ENCODE results near the gene HMGCS2. TPM values are rescaled to one million over a fixed set of nuclear protein-coding genes. Genes with fewer than 3 reads are reported as not detected.

The HMGCS2 gene
- total RNA-seq, 1 experiment from 2014 or later = not detected

- intact Hi-C loops (cut with micrococcal nuclease; ENCODE audit: unreplicated experiment) = no loop called here
- Histone ChIP-seq H3K9me2 (ENCODE audit: insufficient read depth) (no peaks in the 10 kb centered on the region), H3K9me3 (ENCODE audit: insufficient read depth, low read depth) (no peaks in the 10 kb centered on the region; the same call in 1 of the 2 replicates), H3K4me3 (no peak overlapping the region), H3K4me1 (replicated peaks; ENCODE audit: insufficient read depth) (peaks cover 16% of the 10 kb centered on the region), H3K79me2 (ENCODE audit: low read depth) (no peaks in the 10 kb centered on the region), H2AFZ (no peak overlapping the region), H3K27ac (no peak overlapping the region), H3F3A (ENCODE audit: insufficient read depth, low read depth) (no peaks in the 10 kb centered on the region), H3K27me3 (ENCODE audit: insufficient read depth, low read depth) (no peaks in the 10 kb centered on the region), H3K36me3 (ENCODE audit: low read depth) (no peaks in the 10 kb centered on the region), H3K4me2 (no peak overlapping the region), H4K20me1 (ENCODE audit: insufficient read depth) (no peaks in the 10 kb centered on the region)
- TF ChIP-seq CTCF (conservative IDR thresholded peaks at IDR 0.05) (no peak), EZH2 (IDR thresholded peaks at IDR 0.05; ENCODE audit: low read depth) (no peak)
- no peak for DNase-seq
- BruUV-seq (replicated peaks) = no TSS peak
- CTCF ChIA-PET = no interaction called here
- POLR2A ChIA-PET (ENCODE audit: unreplicated experiment) = no interaction called here
Observed at GRCh38 chr1:119794876-119795240, 26.2 kb upstream of the HMGCS2 start.

- TF ChIP-seq CTCF (conservative IDR thresholded peaks at IDR 0.05) (no peak), EZH2 (IDR thresholded peaks at IDR 0.05; ENCODE audit: low read depth) (no peak)
- CTCF ChIA-PET = no interaction called here
- H3K27ac ChIP-seq = no peak overlapping the region
- no peak overlapping the region for H2AFZ ChIP-seq
- POLR2A ChIA-PET (ENCODE audit: unreplicated experiment) = no interaction called here
- no peaks in the 10 kb centered on the region for H3K79me2 ChIP-seq (ENCODE audit: low read depth)
- H3K4me2 ChIP-seq = no peak overlapping the region
- H3F3A ChIP-seq (ENCODE audit: insufficient read depth, low read depth) = no peaks in the 10 kb centered on the region
- no peaks in the 10 kb centered on the region for H3K36me3 ChIP-seq (ENCODE audit: low read depth)
- peaks cover 20% of the 10 kb centered on the region for H3K4me1 ChIP-seq (replicated peaks; ENCODE audit: insufficient read depth)
- H3K27me3 ChIP-seq (ENCODE audit: insufficient read depth, low read depth) = no peaks in the 10 kb centered on the region
- H3K4me3 ChIP-seq = no peak overlapping the region
- no peaks in the 10 kb centered on the region for H4K20me1 ChIP-seq (ENCODE audit: insufficient read depth)
- no peaks in the 10 kb centered on the region; the same call in 1 of the 2 replicates for H3K9me3 ChIP-seq (ENCODE audit: insufficient read depth, low read depth)
- BruUV-seq (replicated peaks) = no TSS peak
- no peak for DNase-seq
- H3K9me2 ChIP-seq (ENCODE audit: insufficient read depth) = 0 out of 2 replicates have a peak, but pooled peaks cover 1% of the 10 kb centered on the region
- intact Hi-C loops (cut with micrococcal nuclease; ENCODE audit: unreplicated experiment) = no loop called here
Observed at GRCh38 chr1:119794230-119794875, 25.6 kb upstream of the HMGCS2 start.

- intact Hi-C loops (cut with micrococcal nuclease; ENCODE audit: unreplicated experiment) = no loop called here
- Histone ChIP-seq H3K9me2 (ENCODE audit: insufficient read depth) (0 out of 2 replicates have a peak, but pooled peaks cover 3% of the 10 kb centered on the region), H3K4me3 (no peak overlapping the region), H3K4me2 (peak overlapping the region; percentile 51), H2AFZ (peak overlapping the region; percentile 42; the same call in 1 of the 2 replicates), H3K9me3 (ENCODE audit: insufficient read depth, low read depth) (no peaks in the 10 kb centered on the region; the same call in 1 of the 2 replicates), H3F3A (ENCODE audit: insufficient read depth, low read depth) (peaks cover 24% of the 10 kb centered on the region), H3K27ac (no peak overlapping the region), H4K20me1 (ENCODE audit: insufficient read depth) (no peaks in the 10 kb centered on the region), H3K27me3 (ENCODE audit: insufficient read depth, low read depth) (no peaks in the 10 kb centered on the region), H3K4me1 (replicated peaks; ENCODE audit: insufficient read depth) (peaks cover 49% of the 10 kb centered on the region), H3K79me2 (ENCODE audit: low read depth) (no peaks in the 10 kb centered on the region), H3K36me3 (ENCODE audit: low read depth) (no peaks in the 10 kb centered on the region)
- ChIA-PET CTCF (interaction anchor here (0.6 kb wide), 1 partner anchor 103 kb away, joined by 3 read pairs; no protein-coding TSS in a partner anchor), POLR2A (ENCODE audit: unreplicated experiment) (no interaction called here)
- DNase-seq = no peak
- BruUV-seq (replicated peaks) = no TSS peak
- TF ChIP-seq CTCF (conservative IDR thresholded peaks at IDR 0.05) (no peak), EZH2 (IDR thresholded peaks at IDR 0.05; ENCODE audit: low read depth) (no peak)
Observed at GRCh38 chr1:119791377-119791776, 22.7 kb upstream of the HMGCS2 start.
